GM21717 (cell line): ENCODE results near the gene MDH1B.

Source experiments
- ATAC-seq: cut with Tn5 transposase; IDR thresholded peaks from one replicate; pipeline ENCODE4 v1.9.1; 2021; ENCODE audit warnings: mild to moderate bottlenecking, moderate library complexity; ENCODE audit not compliant: unreplicated experiment

Gene MDH1B

GRCh38 chr2:206698811-206699210 is 66.3 kb downstream of the MDH1B start:
- ATAC-seq, result no peak

DNA sequence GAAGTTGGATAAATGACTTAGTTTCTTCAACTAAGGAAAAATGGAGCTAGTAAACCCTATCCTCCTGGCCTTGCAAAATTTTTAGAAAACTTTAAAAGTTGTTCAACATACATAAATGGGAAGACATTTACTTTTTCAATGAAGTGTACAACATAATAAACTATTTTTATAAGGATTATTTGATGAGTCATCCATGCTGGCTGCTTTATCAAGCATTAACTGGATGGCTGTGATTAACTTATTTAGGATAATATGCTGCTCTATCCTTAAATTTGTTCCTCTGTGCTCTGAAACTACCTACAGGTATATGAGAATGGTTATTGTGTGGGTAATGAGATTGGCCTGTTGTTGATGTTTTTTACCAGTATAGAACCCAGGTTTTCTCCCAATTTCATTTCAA is 68.2 kb downstream of the MDH1B start:
- no peak for ATAC-seq

GRCh38 chr2:206693399-206694137 is 71.6 kb downstream of the MDH1B start:
- no peak for ATAC-seq

DNA sequence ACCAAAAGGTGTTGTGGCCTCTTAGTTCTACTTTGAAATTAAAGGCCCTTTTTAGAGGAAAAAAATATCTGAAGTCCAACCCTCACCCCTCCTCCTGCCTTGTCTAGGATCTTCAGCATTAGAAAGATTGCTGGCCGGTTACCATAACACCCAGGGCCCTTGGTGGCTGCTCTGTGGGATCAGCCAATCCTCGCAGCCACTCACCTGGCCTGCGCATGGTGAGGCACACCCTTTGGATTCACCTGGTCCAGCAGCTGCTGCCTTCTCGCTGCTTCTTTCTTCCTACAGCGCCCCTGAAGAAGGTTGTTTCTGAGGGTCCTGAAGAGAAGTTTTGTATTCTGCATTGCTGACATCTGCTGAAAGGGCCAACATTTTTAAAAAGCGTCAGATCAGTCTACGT is 72.2 kb downstream of the MDH1B start:
- no peak for ATAC-seq

GRCh38 chr2:206688990-206689389 is 76.1 kb downstream of the MDH1B start:
- no peak for ATAC-seq

DNA sequence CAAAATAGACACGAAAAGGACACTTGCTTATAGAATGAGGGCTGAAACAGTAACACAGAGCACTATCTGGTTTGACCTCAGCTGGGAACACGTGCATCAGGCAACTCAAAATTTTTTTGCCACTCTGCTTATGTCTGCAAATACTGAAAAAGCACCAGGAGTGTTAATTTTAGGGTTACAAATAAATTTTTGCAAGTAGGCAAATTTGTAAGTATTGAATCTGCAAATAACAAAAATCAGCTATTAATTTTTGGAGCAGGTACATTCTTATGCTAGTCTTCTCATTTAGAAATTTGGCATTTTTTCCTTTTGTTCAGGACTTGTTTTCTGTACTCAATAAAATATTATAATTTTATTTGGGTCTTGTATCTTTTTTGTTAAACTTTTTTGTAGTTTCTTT is 76.7 kb downstream of the MDH1B start:
- no peak for ATAC-seq
